Adrenal gland (tissue), 12 donors: ENCODE measurements around the gene PLXDC2. TPM values are rescaled to one million over a fixed set of nuclear protein-coding genes. Genes with fewer than 3 reads are reported as not detected.

Experiments used
- DNase-seq, 7 donors: peaks; one replicate each; pipeline ENCODE4 v3.0.0-alpha.2; 2019 to 2020
- H3K27ac ChIP-seq, 5 donors: fragments of 200-600 bp; sonication (generic) in 4 of 5; 1 replicate in 3 of 5; 2 replicates in 2 of 5; pipeline versions ENCODE4 v1.5.1 to v1.8.0; 2016 to 2020; ENCODE audit warnings: mild to moderate bottlenecking in 1 of 5
- H3K27me3 ChIP-seq: fragments of 200-600 bp; 2 replicates; pipeline ENCODE4 v1.8.0; 2021
- H3K36me3 ChIP-seq, 2 donors: fragments of 200-600 bp; replicated peaks in 1 of 2; 1 replicate in 1 of 2; 2 replicates in 1 of 2; pipeline versions ENCODE4 v1.5.1 to v1.8.0; 2018 to 2022
- H3K4me1 ChIP-seq, 2 donors: fragments of 200-600 bp; replicated peaks in 1 of 2; 1 replicate in 1 of 2; 2 replicates in 1 of 2; pipeline versions ENCODE4 v1.5.1 to v1.8.0; 2018 to 2021
- H3K4me3 ChIP-seq, 4 donors: fragments of 200-600 bp; sonication (generic) in 3 of 4; one replicate each; pipeline ENCODE4 v1.5.1; 2016 to 2018
- H3K9me3 ChIP-seq, 3 donors: fragments of 200-600 bp; sonication (generic) in 1 of 3; replicated peaks in 1 of 3; 1 replicate in 2 of 3; 2 replicates in 1 of 3; pipeline versions ENCODE4 v1.5.1 to v1.8.0; 2016 to 2021
- POLR2A ChIP-seq, 2 donors: fragments of 450-650 bp; IDR thresholded peaks; one replicate each; pipeline ENCODE4 v1.6.1; 2017; ENCODE audit warnings: antibody characterized with exemption in 2 of 2, mild to moderate bottlenecking in 2 of 2, moderate library complexity in 1 of 2
- WGBS, 4 donors: extraction: QIAGEN DNeasy Blood & Tissue Kit in 2 of 4; methylation state at CpG; one replicate each; pipeline versions ENCODE4 v1.1.5 to v1.1.7; 2013 to 2017; 5-methylcytosine and 5-hydroxymethylcytosine counted together
- intact Hi-C, 2 donors: fragments of 100-400 bp; cut with DNase I; formaldehyde crosslinking; loops; one replicate each; pipeline versions ENCODE4 v1.14.1 to v1.15.0; 2022 to 2023
- polyA plus RNA-seq, 3 donors: library from polyadenylated mRNA; stranded (reverse); fragments of 200-250 nt in 2 of 3; fragments of 350-450 nt in 1 of 3; fragmentation: Illumina TruSeq in 1 of 3; extraction: RNeasy Lipid Tissue Mini Kit (QIAGEN cat#74804) in 1 of 3; gene quantifications; one replicate each; pipeline ENCODE4 v1.2.3, GENCODE V29; 2013 to 2014
- small RNA-seq, 2 donors: library from RNA; depleted of rRNA; stranded (forward); fragments of <200 nt; gene quantifications; one replicate each; pipeline ENCODE3, GENCODE V24; 2016
- total RNA-seq, 9 donors: library from RNA; depleted of rRNA in 4 of 9; stranded (reverse); fragments of >200 nt in 4 of 9; fragments of 120-200 nt in 1 of 9; fragmentation: NEBNext Ultra II Directional in 1 of 9; extraction: Animal tissue kit (Norgen Biotek cat#: 25700) in 1 of 9; gene quantifications; one replicate each; pipeline versions ENCODE4 v1.1.0 to v1.2.4, GENCODE V29; 2013 to 2023
- TF ChIP-seq, protein P1 (sequence below), 6 experiments: fragments of 450-650 bp in 4 of 6; fragments of 200-600 bp in 2 of 6; sonication (generic) in 1 of 6; IDR thresholded peaks; 1 replicate in 5 of 6; 2 replicates in 1 of 6; pipeline versions ENCODE4 v1.5.1 to v1.8.0; 2016 to 2021; ENCODE audit warnings: antibody characterized with exemption in 6 of 6, mild to moderate bottlenecking in 2 of 6, moderate library complexity in 1 of 6
- donor health status: healthy with polysubstance abuse.
- donor health status: Bipolar disorder and iron deficiency.
- donor health status: DM: yes; HTN: yes; CAD: no.
- donor health status: DM: no; HTN: no; CAD: no.
- donor health status: DM: no; HTN: no; CAD: no.
- donor health status: DM: yes; HTN: yes; CAD: no.

Gene PLXDC2
- total and polyA plus RNA-seq, 12 donors = 12.1 to 127 (median 75.1) TPM

- no peaks in the 10 kb centered on the region for H3K27me3 ChIP-seq
- no peaks in the 10 kb centered on the region for H3K4me1 ChIP-seq
- 75 to 89% (median 83%) methylated on average over 3 of the region's 3 CpGs for WGBS, 4 donors
- no peak overlapping the region for H3K4me3 ChIP-seq
- DNase-seq = no peak
- intact Hi-C loops = no loop called here
- H3K36me3 ChIP-seq = no peaks in the 10 kb centered on the region
- no peaks in the 10 kb centered on the region for H3K9me3 ChIP-seq
- TF ChIP-seq, protein P1, sequence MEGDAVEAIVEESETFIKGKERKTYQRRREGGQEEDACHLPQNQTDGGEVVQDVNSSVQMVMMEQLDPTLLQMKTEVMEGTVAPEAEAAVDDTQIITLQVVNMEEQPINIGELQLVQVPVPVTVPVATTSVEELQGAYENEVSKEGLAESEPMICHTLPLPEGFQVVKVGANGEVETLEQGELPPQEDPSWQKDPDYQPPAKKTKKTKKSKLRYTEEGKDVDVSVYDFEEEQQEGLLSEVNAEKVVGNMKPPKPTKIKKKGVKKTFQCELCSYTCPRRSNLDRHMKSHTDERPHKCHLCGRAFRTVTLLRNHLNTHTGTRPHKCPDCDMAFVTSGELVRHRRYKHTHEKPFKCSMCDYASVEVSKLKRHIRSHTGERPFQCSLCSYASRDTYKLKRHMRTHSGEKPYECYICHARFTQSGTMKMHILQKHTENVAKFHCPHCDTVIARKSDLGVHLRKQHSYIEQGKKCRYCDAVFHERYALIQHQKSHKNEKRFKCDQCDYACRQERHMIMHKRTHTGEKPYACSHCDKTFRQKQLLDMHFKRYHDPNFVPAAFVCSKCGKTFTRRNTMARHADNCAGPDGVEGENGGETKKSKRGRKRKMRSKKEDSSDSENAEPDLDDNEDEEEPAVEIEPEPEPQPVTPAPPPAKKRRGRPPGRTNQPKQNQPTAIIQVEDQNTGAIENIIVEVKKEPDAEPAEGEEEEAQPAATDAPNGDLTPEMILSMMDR (IDR thresholded peaks at IDR 0.05) = no peak
- no peak for TF ChIP-seq POLR2A (IDR thresholded peaks at IDR 0.05)
- H3K27ac ChIP-seq = no peak overlapping the region
Observed at GRCh38 chr10:20334559-20334958, 518.3 kb downstream of the PLXDC2 start.

Small RNA genes within 50 kb of the gene (small RNA-seq; reads per million reads assigned to genes)
- 0 reads per million in 2 donors for gene RNU6-1212P
